ENCODE data around the gene RELL1.

DNA sequence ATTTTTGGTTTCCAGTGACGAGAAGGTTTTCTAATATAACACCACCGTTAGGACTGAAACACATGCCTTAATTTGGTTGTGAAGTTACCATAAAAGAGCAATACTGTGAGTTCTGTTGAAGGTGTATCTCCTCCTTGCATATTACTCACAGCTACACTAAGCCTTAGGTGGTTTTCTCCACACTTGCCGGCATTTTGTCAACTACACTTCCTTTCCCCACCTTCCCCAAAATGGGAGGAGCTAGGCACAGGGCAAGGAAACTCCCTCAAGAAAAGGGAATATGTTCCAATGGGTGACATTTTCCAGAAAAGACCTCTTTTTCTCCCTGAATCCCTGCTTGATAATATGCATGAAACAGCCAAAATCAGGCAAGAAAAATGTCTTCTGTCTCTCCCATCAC, 44.8 kb downstream of the RELL1 start:
- TF ChIP-seq CTCF (IDR thresholded peaks at IDR 0.05 in 2 of 3, conservative IDR thresholded peaks at IDR 0.05 in 1 of 3; ENCODE audit: control insufficient read depth in 2 of 3, extremely low read depth in 1 of 3, insufficient read depth in 1 of 3, low read depth in 3 of 3, low read length in 3 of 3) = no peak
- TF ChIP-seq TCF3 (IDR thresholded peaks at IDR 0.05; ENCODE audit: borderline replicate concordance, insufficient read depth, low read depth, low read length) = no peak
- TF ChIP-seq, protein P1, sequence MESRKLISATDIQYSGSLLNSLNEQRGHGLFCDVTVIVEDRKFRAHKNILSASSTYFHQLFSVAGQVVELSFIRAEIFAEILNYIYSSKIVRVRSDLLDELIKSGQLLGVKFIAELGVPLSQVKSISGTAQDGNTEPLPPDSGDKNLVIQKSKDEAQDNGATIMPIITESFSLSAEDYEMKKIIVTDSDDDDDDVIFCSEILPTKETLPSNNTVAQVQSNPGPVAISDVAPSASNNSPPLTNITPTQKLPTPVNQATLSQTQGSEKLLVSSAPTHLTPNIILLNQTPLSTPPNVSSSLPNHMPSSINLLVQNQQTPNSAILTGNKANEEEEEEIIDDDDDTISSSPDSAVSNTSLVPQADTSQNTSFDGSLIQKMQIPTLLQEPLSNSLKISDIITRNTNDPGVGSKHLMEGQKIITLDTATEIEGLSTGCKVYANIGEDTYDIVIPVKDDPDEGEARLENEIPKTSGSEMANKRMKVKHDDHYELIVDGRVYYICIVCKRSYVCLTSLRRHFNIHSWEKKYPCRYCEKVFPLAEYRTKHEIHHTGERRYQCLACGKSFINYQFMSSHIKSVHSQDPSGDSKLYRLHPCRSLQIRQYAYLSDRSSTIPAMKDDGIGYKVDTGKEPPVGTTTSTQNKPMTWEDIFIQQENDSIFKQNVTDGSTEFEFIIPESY (IDR thresholded peaks at IDR 0.05) = no peak
- no peak for TF ChIP-seq CHD1 (IDR thresholded peaks at IDR 0.05; ENCODE audit: low read depth, low read length)
- TF ChIP-seq FOXK2 (IDR thresholded peaks at IDR 0.05) = no peak
- TF ChIP-seq, protein P2, sequence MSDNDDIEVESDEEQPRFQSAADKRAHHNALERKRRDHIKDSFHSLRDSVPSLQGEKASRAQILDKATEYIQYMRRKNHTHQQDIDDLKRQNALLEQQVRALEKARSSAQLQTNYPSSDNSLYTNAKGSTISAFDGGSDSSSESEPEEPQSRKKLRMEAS (IDR thresholded peaks at IDR 0.05; ENCODE audit: low read depth, low read length) = no peak
- no peak for TF ChIP-seq FOS (IDR thresholded peaks at IDR 0.05; ENCODE audit: borderline replicate concordance, extremely low read depth, insufficient read length)
- no peak for TF ChIP-seq NFXL1 (IDR thresholded peaks at IDR 0.05; ENCODE audit: borderline replicate concordance)
- no peak for TF ChIP-seq CEBPB (IDR thresholded peaks at IDR 0.05; ENCODE audit: borderline replicate concordance in 1 of 2, low read depth in 2 of 2, low read length in 2 of 2)
- no peak for TF ChIP-seq HDGF (IDR thresholded peaks at IDR 0.05)
- TF ChIP-seq LARP7 (IDR thresholded peaks at IDR 0.05) = no peak
- no peak for TF ChIP-seq ZSCAN29 (IDR thresholded peaks at IDR 0.05)
- TF ChIP-seq MYB (IDR thresholded peaks at IDR 0.05; ENCODE audit: borderline replicate concordance, low read depth, low read length) = no peak
- TF ChIP-seq, protein P3, sequence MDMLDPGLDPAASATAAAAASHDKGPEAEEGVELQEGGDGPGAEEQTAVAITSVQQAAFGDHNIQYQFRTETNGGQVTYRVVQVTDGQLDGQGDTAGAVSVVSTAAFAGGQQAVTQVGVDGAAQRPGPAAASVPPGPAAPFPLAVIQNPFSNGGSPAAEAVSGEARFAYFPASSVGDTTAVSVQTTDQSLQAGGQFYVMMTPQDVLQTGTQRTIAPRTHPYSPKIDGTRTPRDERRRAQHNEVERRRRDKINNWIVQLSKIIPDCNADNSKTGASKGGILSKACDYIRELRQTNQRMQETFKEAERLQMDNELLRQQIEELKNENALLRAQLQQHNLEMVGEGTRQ (IDR thresholded peaks at IDR 0.05; ENCODE audit: borderline replicate concordance, low read depth, low read length) = no peak
